Glutamatergic neuron (in vitro differentiated cells): ENCODE measurements around the gene AGAP1. TPM values are rescaled to one million over a fixed set of nuclear protein-coding genes. Genes with fewer than 3 reads are reported as not detected.

Source experiments
- DNase-seq: peaks from one replicate; pipeline ENCODE4 v3.0.0; 2022
- H3K27ac Mint-ChIP-seq: one replicate; pipeline ENCODE4 v1.8.0; 2020; ENCODE audit warnings: mild to moderate bottlenecking, mixed read lengths, inconsistent platforms; ENCODE audit not compliant: unreplicated experiment
- H3K27me3 Mint-ChIP-seq: one replicate; pipeline ENCODE4 v1.8.0; 2020; ENCODE audit warnings: mild to moderate bottlenecking, moderate library complexity, mixed read lengths, inconsistent platforms; ENCODE audit not compliant: unreplicated experiment
- H3K36me3 Mint-ChIP-seq: one replicate; pipeline ENCODE4 v1.8.0; 2020; ENCODE audit warnings: mild to moderate bottlenecking, mixed read lengths, inconsistent platforms; ENCODE audit not compliant: unreplicated experiment
- H3K4me1 Mint-ChIP-seq: one replicate; pipeline ENCODE4 v1.8.0; 2020; ENCODE audit warnings: mild to moderate bottlenecking, low read depth, mixed read lengths, inconsistent platforms; ENCODE audit not compliant: unreplicated experiment
- H3K4me3 Mint-ChIP-seq: one replicate; pipeline ENCODE4 v1.8.0; 2020; ENCODE audit warnings: mild to moderate bottlenecking, mixed read lengths, inconsistent platforms; ENCODE audit not compliant: unreplicated experiment
- H3K9me3 Mint-ChIP-seq: one replicate; pipeline ENCODE4 v1.8.0; 2020; ENCODE audit warnings: mild to moderate bottlenecking, moderate library complexity, mixed read lengths, inconsistent platforms; ENCODE audit not compliant: unreplicated experiment
- CTCF ChIP-seq: fragments of 200-600 bp; sonication (generic); IDR thresholded peaks from one replicate; pipeline ENCODE4 v1.5.0; 2021; ENCODE audit not compliant: partially characterized antibody, unreplicated experiment
- total RNA-seq: library from RNA; stranded (reverse); fragmentation: NEBNext Ultra II Directional; extraction: Animal tissue kit (Norgen Biotek cat#: 25700); gene quantifications from one replicate; pipeline ENCODE4 v1.2.1, GENCODE V29; 2021; ENCODE audit not compliant: unreplicated experiment

AGAP1 gene
- total RNA-seq, 1 donor from 2014 or later, result 153 TPM

- peaks cover 3% of the 10 kb centered on the region for H3K9me3 Mint-ChIP-seq
- no peak overlapping the region for H3K27ac Mint-ChIP-seq
- H3K36me3 Mint-ChIP-seq, result no peaks in the 10 kb centered on the region
- TF ChIP-seq CTCF, result no peak
- H3K4me3 Mint-ChIP-seq, result no peak overlapping the region
- peaks cover 6% of the 10 kb centered on the region for H3K27me3 Mint-ChIP-seq
- DNase-seq, result no peak
- H3K4me1 Mint-ChIP-seq, result peaks cover 9% of the 10 kb centered on the region
These were observed 340.3 kb downstream of the AGAP1 start for GRCh38 chr2:235833971-235834620.

GRCh38 chr2:235834781-235835180 lies 340.9 kb downstream of the AGAP1 start:
- no peaks in the 10 kb centered on the region for H3K36me3 Mint-ChIP-seq
- H3K27ac Mint-ChIP-seq, result peak overlapping the region; percentile 30
- TF ChIP-seq CTCF, result no peak
- H3K4me3 Mint-ChIP-seq, result no peak overlapping the region
- H3K9me3 Mint-ChIP-seq, result peaks cover 3% of the 10 kb centered on the region
- no peak for DNase-seq
- peaks cover 6% of the 10 kb centered on the region for H3K4me1 Mint-ChIP-seq
- peaks cover 6% of the 10 kb centered on the region for H3K27me3 Mint-ChIP-seq

GRCh38 chr2:235835810-235836209 lies 342.0 kb downstream of the AGAP1 start:
- TF ChIP-seq CTCF, result no peak
- H3K4me3 Mint-ChIP-seq, result no peak overlapping the region

GRCh38 chr2:235836491-235836911 lies 342.7 kb downstream of the AGAP1 start:
- H3K4me3 Mint-ChIP-seq, result no peak overlapping the region
- peaks cover 6% of the 10 kb centered on the region for H3K27me3 Mint-ChIP-seq
- H3K36me3 Mint-ChIP-seq, result no peaks in the 10 kb centered on the region
- peaks cover 6% of the 10 kb centered on the region for H3K4me1 Mint-ChIP-seq
- H3K27ac Mint-ChIP-seq, result no peak overlapping the region
- no peak for TF ChIP-seq CTCF
- no peak for DNase-seq
- H3K9me3 Mint-ChIP-seq, result peaks cover 8% of the 10 kb centered on the region

More at GRCh38 chr2:235835810-235836209, 342.0 kb downstream of the AGAP1 start:
- Mint-ChIP-seq H3K9me3 (peaks cover 7% of the 10 kb centered on the region), H3K36me3 (no peaks in the 10 kb centered on the region), H3K27ac (no peak overlapping the region), H3K4me1 (peaks cover 6% of the 10 kb centered on the region), H3K27me3 (peaks cover 4% of the 10 kb centered on the region)
- DNase-seq, result no peak

GRCh38 chr2:235839226-235839625 lies 345.4 kb downstream of the AGAP1 start:
- Mint-ChIP-seq H3K27ac (no peak overlapping the region), H3K4me1 (peaks cover 1% of the 10 kb centered on the region), H3K9me3 (peaks cover 11% of the 10 kb centered on the region), H3K27me3 (peaks cover 6% of the 10 kb centered on the region), H3K4me3 (no peak overlapping the region), H3K36me3 (no peaks in the 10 kb centered on the region)
- no peak for TF ChIP-seq CTCF
- DNase-seq, result no peak
